ENCODE measurements around the gene FBLL1. TPM values are rescaled to one million over a fixed set of nuclear protein-coding genes. Genes with fewer than 3 reads are reported as not detected.
"Not testable (repeated sequence)": the region's sequence is repeated elsewhere in the genome, so short reads cannot be mapped to it uniquely, and the experiment has no call there.

The FBLL1 gene
- polyA plus RNA-seq, 3 donors from 2014 or later: not detected

GRCh38 chr5:168529374-168530234, 499 bp downstream of the FBLL1 start:
- H3K4me1 Mint-ChIP-seq: peaks cover 14 to 21% of the 10 kb centered on the region in 2 donors
- peaks cover 12 to 18% (median 18%) of the 10 kb centered on the region in 3 donors for H3K27me3 Mint-ChIP-seq (ENCODE audit: low read depth in 3 of 3)
- H3K27ac Mint-ChIP-seq: no peak overlapping the region
- H3K4me3 Mint-ChIP-seq: peak overlapping the region; percentile 55 to 72 (median 65)
- H3K36me3 Mint-ChIP-seq: peaks cover 0 to 7% (median 0%) of the 10 kb centered on the region in 3 donors
- peaks cover 0 to 2% (median 0%) of the 10 kb centered on the region in 6 donors for H3K9me3 Mint-ChIP-seq
- DNase-seq: no peak

- H3K9me3 Mint-ChIP-seq: peaks cover 0 to 2% (median 0%) of the 10 kb centered on the region in 6 donors
- peaks cover 14 to 21% of the 10 kb centered on the region in 2 donors for H3K4me1 Mint-ChIP-seq
- peaks cover 12 to 18% (median 18%) of the 10 kb centered on the region in 3 donors for H3K27me3 Mint-ChIP-seq (ENCODE audit: low read depth in 3 of 3)
- peak overlapping the region; percentile 64 to 72 (median 66) for H3K4me3 Mint-ChIP-seq
- no peak overlapping the region for H3K27ac Mint-ChIP-seq
- DNase-seq: no peak
- peaks cover 0 to 7% (median 0%) of the 10 kb centered on the region in 3 donors for H3K36me3 Mint-ChIP-seq
These were observed 1.6 kb downstream of the FBLL1 start for GRCh38 chr5:168530621-168531150.

GRCh38 chr5:168531191-168531590, 2.1 kb downstream of the FBLL1 start:
- H3K4me3 Mint-ChIP-seq: no peak overlapping the region

GRCh38 chr5:168531987-168532864, 3.1 kb downstream of the FBLL1 start:
- Mint-ChIP-seq H3K4me3 (no peak overlapping the region), H3K9me3 (peaks cover 0 to 2% (median 0%) of the 10 kb centered on the region in 6 donors), H3K27ac (no peak overlapping the region), H3K36me3 (peaks cover 0 to 7% (median 0%) of the 10 kb centered on the region in 3 donors), H3K4me1 (peaks cover 14 to 21% of the 10 kb centered on the region in 2 donors), H3K27me3 (ENCODE audit: low read depth in 3 of 3) (peaks cover 12 to 18% (median 18%) of the 10 kb centered on the region in 3 donors)
- DNase-seq: no peak

More at GRCh38 chr5:168531191-168531590, 2.1 kb downstream of the FBLL1 start:
- Mint-ChIP-seq H3K27ac (no peak overlapping the region), H3K27me3 (ENCODE audit: low read depth in 3 of 3) (peaks cover 12 to 18% (median 18%) of the 10 kb centered on the region in 3 donors), H3K36me3 (peaks cover 0 to 7% (median 0%) of the 10 kb centered on the region in 3 donors), H3K9me3 (peaks cover 0 to 2% (median 0%) of the 10 kb centered on the region in 6 donors), H3K4me1 (peaks cover 14 to 21% of the 10 kb centered on the region in 2 donors)
- DNase-seq: no peak

GRCh38 chr5:168534351-168534750, 5.2 kb downstream of the FBLL1 start:
- H3K27ac Mint-ChIP-seq; DNase-seq; H3K4me1 Mint-ChIP-seq; H3K36me3 Mint-ChIP-seq; H3K9me3 Mint-ChIP-seq; H3K4me3 Mint-ChIP-seq; H3K27me3 Mint-ChIP-seq (ENCODE audit: low read depth in 3 of 3): not testable (repeated sequence)

GRCh38 chr5:168537176-168537575, 8.1 kb downstream of the FBLL1 start:
- no peak for DNase-seq
- H3K27ac Mint-ChIP-seq: no peak overlapping the region
- peaks cover 0 to 7% (median 0%) of the 10 kb centered on the region in 6 donors for H3K9me3 Mint-ChIP-seq

GRCh38 chr5:168549554-168549953, 20.4 kb downstream of the FBLL1 start:
- Mint-ChIP-seq H3K4me1 (peaks cover 1 to 33% of the 10 kb centered on the region in 2 donors), H3K36me3 (peaks cover 17 to 40% (median 25%) of the 10 kb centered on the region in 3 donors), H3K9me3 (no peaks in the 10 kb centered on the region), H3K27ac (no peak overlapping the region), H3K4me3 (no peak overlapping the region), H3K27me3 (ENCODE audit: low read depth in 3 of 3) (no peaks in the 10 kb centered on the region)
- no peak for DNase-seq

More at GRCh38 chr5:168537176-168537575, 8.1 kb downstream of the FBLL1 start:
- H3K4me1 Mint-ChIP-seq: no peaks in the 10 kb centered on the region
- no peak overlapping the region for H3K4me3 Mint-ChIP-seq
- H3K36me3 Mint-ChIP-seq: no peaks in the 10 kb centered on the region
- H3K27me3 Mint-ChIP-seq (ENCODE audit: low read depth in 3 of 3): peaks cover 0 to 5% (median 3%) of the 10 kb centered on the region in 3 donors

- no peaks in the 10 kb centered on the region for H3K27me3 Mint-ChIP-seq (ENCODE audit: low read depth in 3 of 3)
- no peak overlapping the region for H3K4me3 Mint-ChIP-seq
- H3K4me1 Mint-ChIP-seq: peaks cover 1 to 33% of the 10 kb centered on the region in 2 donors
- no peak overlapping the region for H3K27ac Mint-ChIP-seq
- no peak for DNase-seq
- peaks cover 17 to 36% (median 25%) of the 10 kb centered on the region in 3 donors for H3K36me3 Mint-ChIP-seq
- no peaks in the 10 kb centered on the region for H3K9me3 Mint-ChIP-seq
These were observed 21.6 kb downstream of the FBLL1 start for GRCh38 chr5:168550656-168551055.

GRCh38 chr5:168552146-168552545, 23.0 kb downstream of the FBLL1 start:
- no peak for DNase-seq
- Mint-ChIP-seq H3K36me3 (peaks cover 25 to 45% (median 31%) of the 10 kb centered on the region in 3 donors), H3K9me3 (no peaks in the 10 kb centered on the region)

GRCh38 chr5:168553377-168554130, 24.4 kb downstream of the FBLL1 start:
- peak overlapping the region in 1 of 6 donors; percentile 21 for H3K27ac Mint-ChIP-seq
- H3K27me3 Mint-ChIP-seq (ENCODE audit: low read depth in 3 of 3): no peaks in the 10 kb centered on the region
- no peaks in the 10 kb centered on the region for H3K9me3 Mint-ChIP-seq
- H3K4me3 Mint-ChIP-seq: no peak overlapping the region
- DNase-seq: no peak
- H3K4me1 Mint-ChIP-seq: peaks cover 1 to 28% of the 10 kb centered on the region in 2 donors
- peaks cover 24 to 45% (median 25%) of the 10 kb centered on the region in 3 donors for H3K36me3 Mint-ChIP-seq

More at GRCh38 chr5:168552146-168552545, 23.0 kb downstream of the FBLL1 start:
- peaks cover 1 to 33% of the 10 kb centered on the region in 2 donors for H3K4me1 Mint-ChIP-seq
- H3K27me3 Mint-ChIP-seq (ENCODE audit: low read depth in 3 of 3): no peaks in the 10 kb centered on the region
- H3K27ac Mint-ChIP-seq: peak overlapping the region in 1 of 6 donors; percentile 2
- H3K4me3 Mint-ChIP-seq: no peak overlapping the region

GRCh38 chr5:168557389-168557788, 28.3 kb downstream of the FBLL1 start:
- peaks cover 19 to 54% (median 23%) of the 10 kb centered on the region in 3 donors for H3K36me3 Mint-ChIP-seq

GRCh38 chr5:168562279-168562678, 33.2 kb downstream of the FBLL1 start:
- Mint-ChIP-seq H3K36me3 (peaks cover 6 to 29% (median 9%) of the 10 kb centered on the region in 3 donors), H3K27ac (peak overlapping the region in 1 of 6 donors; percentile 1), H3K4me3 (no peak overlapping the region), H3K27me3 (ENCODE audit: low read depth in 3 of 3) (no peaks in the 10 kb centered on the region), H3K9me3 (no peaks in the 10 kb centered on the region), H3K4me1 (peaks cover 7 to 20% of the 10 kb centered on the region in 2 donors)
- DNase-seq: no peak

More at GRCh38 chr5:168557389-168557788, 28.3 kb downstream of the FBLL1 start:
- peaks cover 0 to 18% of the 10 kb centered on the region in 2 donors for H3K4me1 Mint-ChIP-seq
- DNase-seq: no peak
- H3K4me3 Mint-ChIP-seq: no peak overlapping the region
- no peaks in the 10 kb centered on the region for H3K27me3 Mint-ChIP-seq (ENCODE audit: low read depth in 3 of 3)
- H3K27ac Mint-ChIP-seq: no peak overlapping the region
- H3K9me3 Mint-ChIP-seq: no peaks in the 10 kb centered on the region
